GM21447 (cell line): ENCODE results near the gene SP5.
"Not testable (repeated sequence)": the region's sequence is repeated elsewhere in the genome, so short reads cannot be mapped to it uniquely, and the experiment has no call there.

ENCODE experiments used
- ATAC-seq: cut with Tn5 transposase; IDR thresholded peaks from one replicate; pipeline ENCODE4 v1.9.1; 2021; ENCODE audit not compliant: unreplicated experiment

The SP5 gene

DNA sequence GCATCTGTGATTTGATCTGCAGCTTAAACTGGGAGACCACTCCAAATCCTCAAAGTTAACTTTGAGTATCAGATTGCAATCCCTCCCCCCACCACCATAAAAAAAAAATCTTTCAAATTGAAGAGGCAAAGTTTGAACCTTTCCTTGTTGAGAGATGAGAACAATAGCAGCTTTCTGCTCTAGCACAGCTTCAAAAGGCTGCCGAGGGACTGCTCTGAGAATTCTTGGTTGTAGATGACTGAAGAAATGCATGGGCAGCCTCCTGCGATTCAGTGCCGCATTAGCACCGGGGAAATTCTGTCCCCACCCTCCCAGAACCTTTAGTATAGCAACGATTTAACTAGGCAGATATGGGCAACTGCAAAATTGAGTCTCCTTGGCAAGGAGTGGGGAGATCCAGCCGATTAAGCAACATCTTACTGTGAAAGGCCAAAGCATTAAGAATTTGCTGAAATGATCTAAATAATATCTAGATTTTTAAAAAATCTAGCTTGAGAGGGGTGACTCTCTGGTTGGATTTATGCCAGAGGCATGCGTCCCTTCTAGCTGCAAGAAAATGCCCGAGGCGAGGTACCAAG, 3.9 kb upstream of the SP5 start:
- ATAC-seq = no peak

DNA sequence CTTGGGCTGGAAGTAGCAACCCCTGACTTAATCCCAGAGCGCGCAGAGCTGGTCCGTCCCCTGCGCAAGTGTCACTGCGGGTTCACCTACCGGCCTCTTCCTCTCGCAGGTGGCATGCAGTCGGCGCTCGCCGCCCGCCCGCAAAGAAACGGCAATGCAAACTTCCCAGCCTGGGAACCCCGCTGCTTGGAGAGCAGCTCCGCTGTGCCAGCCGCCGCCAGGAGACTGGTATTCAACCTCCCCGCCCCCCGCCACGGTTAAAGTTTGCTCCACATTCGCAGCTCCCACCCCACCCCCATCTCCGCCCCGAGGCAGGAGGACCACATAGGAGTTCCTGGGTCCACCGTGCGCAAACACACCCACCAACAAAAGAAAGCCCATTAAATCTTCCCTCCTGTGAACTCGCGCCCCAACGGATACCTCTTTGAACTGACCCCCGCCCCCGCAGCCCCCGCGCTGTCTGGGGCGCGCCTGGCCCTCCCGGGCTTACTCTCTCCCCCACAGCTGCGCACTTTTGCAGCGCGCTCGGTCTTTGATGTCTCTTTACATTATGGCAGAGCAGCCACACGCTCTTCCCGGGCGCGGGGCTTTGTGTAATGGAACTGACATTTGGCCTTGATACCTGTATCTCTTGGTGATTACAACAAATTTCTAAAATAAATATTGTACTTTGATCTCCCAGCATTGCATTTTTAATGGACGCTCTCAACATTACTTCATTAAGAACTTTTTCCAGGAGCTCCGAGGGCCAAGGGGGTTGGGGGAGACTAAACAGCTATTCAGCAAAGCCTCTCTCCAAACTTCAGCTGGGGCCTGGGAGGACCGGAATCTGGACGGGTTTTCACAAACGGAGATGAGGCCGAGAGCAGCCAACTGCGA, 3.1 kb upstream of the SP5 start:
- ATAC-seq = no peak

DNA sequence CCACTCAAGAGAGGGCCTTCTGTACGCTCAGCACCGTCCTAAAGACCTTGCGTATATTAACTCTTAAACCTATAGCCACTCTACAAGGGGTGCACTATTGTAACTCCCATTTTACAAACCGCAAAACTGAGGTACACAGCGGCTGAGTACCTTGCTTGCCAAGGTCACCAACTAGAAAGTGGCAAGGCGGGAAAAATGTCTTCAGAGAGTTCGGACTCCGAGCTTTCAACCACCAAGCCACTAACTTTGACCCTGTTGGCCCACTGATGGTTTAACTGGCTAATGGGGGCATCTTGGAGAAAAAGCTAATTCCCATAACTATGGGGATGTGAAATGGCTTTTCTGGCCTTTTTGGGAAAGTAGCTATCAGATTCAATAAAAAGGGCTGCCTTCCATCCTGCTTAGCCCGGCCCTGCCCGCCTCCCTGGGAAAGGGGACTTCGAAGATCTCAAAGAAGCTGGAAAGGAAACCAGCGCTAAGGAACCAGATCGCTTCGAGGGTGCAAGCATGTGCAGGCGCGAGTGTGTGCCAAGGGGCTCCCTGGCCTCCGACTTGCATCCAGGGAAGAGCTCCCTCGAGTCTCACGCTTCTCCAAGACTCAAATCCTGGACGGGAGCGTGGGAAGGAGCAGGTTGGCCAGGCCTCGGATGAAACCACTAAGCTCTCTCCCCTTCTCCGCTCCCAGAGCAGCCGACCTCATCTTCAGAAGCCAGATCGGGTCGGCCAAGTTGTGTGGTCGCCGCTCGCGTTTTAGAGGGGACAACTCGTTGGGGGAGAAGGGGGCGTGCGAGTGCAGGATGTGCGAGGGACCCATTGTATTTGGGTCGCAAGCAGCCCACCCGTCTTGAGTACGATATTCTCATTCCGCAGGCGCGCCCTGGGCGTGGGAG, 2.2 kb upstream of the SP5 start:
- no peak for ATAC-seq

DNA sequence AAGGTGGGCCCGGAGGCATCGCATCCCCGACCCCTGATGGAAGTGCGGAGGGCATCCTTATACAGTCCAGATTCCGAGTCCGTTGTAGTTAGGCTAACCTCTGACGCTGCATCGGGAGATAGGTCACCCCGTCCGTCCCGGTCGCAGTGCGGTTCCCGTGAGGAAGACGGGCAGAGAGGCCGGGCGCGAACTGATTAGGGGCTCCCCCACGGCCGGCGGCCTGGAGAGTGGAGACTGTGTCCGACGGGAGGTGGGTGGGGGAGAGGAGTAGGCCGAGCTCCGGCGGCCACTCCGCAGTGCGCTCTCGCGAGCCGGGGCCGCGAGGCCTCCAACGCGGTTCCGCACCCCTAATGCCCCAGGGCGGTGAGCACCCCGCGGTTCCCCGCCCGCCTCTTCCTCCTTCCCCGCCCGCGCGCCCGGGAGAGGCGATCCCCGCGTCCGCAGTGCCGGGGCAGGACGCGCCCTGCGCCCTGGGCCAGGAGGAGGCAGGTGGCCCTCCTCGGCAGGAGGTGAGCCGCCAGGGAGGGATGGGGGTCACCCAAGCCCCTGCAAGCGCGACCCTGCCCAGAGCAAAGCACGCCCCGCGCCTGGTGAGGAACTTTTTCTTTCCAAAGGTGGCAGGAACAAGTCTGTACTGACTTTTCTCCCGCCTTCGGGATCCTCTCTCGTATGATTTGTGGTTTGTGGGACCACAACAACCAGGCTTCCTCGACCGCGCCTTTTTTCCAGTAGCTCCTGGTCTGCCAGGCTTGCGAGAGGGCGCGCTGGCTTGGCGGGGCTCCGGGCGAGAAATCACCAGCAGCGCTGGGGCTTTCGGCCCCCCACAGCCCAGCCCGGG, 1.4 kb upstream of the SP5 start:
- ATAC-seq = no peak

DNA sequence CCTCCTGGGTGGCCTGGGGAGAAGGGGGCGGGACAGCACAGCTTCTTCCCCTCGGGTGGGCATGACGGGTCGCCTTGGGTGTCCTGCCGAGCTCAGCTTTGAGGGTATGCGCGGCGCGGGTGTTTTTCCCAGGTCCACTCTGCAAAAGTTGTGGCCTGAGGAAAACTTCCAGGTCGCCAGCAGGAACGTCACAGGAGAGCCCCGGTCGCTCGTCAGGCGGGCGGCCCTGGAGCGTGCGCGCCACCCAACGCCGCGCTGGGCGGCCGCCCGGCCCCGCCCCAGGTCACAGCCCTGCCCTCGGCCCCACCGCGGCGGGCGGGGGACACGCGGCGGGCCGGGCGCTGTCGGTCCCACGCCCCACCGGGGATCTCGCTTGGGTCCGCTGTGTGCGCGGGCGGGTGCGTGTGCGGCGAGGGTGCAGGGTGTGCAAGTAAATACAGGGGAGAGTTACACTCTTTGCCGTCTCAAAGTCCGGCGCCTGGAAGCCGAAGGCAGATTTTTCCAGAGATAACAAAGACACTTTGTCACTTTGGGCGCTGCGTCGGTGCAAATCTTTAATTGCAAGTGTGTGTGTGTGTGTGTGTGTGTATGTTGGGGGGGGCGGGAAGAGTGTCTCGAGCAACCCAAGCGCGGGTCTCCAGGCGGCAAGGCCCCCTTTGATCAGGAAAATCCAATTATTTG, 616 bp upstream of the SP5 start:
- ATAC-seq = no peak

DNA sequence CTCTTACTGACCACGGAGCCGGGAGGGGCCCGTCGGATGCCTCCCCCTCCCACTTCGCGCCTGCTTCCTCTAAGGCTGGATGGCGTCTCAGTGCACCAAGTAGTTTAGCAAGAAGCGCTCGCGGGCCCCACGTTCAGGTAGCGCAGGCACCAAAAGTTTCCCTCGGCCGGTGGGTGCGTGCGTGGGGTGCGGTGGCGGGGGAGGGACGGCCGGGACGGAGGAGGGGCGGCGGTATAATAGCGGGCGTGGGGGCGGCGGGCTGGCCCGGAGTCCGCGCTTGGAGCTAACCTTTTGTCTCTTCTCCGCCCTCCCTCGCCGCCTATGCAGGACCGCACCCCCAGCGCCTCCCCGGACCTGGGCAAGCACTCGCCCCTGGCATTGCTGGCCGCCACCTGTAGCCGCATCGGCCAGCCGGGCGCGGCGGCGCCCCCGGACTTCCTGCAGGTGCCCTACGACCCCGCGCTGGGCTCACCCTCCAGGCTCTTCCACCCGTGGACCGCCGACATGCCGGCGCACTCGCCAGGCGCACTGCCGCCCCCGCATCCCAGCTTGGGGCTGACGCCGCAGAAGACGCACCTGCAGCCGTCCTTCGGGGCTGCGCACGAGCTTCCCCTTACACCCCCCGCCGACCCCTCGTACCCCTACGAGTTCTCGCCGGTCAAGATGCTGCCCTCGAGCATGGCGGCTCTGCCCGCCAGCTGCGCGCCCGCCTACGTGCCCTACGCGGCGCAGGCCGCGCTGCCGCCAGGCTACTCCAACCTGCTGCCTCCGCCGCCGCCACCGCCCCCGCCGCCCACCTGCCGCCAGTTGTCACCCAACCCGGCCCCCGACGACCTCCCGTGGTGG, 1.0 kb downstream of the SP5 start:
- ATAC-seq = no peak

DNA sequence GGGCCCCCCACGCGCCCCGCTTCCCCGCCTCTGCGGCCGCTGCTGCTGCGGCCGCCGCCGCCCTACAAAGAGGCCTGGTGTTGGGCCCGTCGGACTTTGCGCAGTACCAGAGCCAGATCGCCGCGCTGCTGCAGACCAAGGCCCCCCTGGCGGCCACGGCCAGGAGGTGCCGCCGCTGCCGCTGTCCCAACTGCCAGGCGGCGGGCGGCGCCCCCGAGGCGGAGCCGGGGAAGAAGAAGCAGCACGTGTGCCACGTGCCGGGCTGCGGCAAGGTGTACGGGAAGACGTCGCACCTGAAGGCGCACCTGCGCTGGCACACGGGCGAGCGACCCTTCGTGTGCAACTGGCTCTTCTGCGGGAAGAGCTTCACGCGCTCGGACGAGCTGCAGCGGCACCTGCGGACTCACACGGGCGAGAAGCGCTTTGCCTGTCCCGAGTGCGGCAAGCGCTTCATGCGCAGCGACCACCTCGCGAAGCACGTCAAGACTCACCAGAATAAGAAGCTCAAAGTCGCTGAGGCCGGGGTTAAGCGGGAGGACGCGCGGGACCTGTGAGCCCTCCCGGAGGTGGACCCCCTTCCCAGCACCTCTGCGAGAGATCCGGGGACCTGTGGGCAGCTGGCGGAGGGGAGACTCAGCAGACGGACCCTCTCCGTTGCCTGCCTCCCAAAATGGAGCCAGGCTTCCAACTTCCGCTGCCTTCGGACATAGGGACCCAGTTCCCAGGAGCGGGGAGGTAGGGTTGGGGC, 1.9 kb downstream of the SP5 start:
- ATAC-seq = no peak

DNA sequence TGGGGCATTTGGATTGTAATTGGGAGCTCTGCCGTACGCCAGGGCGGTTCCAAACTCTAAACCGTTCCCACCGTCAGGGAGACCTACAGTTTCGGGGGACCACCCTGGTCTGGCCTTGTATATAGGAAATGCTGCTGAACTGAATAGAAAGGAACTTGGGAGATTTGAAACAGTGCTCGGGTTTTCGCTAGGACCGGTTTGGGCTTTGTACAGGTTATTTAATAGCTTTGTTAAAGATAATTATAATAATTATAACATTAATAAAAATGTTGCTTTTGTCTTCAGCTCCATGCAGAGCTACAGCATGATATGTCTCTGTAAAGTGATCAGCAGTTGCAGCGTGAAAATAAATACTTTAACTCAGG, 2.4 kb downstream of the SP5 start:
- ATAC-seq = no peak

DNA sequence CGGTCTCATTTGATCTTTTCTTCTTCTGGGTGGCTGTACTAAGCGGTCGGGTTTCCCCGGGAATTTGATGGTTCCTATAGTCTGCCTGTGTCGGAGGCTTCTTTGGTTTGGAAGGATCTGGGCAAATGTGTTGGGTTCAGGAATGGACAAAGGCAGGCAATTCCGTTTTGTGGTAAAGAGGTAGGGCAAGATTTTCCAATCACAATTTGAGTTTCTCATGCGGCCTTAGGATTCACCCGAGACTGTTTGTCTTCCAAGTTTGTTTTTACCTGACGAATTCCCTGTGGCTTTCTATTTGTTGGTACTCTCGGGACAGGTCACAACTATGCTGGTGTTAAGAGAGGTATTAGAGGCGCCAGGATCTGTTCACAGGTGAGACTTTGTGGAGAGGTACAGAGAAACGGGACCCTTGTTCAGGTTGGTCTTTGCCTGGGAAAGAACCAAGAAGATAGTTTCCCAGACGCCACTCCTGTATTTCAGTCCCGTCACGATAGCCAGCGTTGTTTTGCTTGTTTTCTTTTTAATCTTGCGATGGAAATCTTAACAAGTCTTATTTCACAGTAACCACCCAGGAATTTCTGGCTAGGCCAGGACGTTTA, 3.0 kb downstream of the SP5 start:
- ATAC-seq = no peak

DNA sequence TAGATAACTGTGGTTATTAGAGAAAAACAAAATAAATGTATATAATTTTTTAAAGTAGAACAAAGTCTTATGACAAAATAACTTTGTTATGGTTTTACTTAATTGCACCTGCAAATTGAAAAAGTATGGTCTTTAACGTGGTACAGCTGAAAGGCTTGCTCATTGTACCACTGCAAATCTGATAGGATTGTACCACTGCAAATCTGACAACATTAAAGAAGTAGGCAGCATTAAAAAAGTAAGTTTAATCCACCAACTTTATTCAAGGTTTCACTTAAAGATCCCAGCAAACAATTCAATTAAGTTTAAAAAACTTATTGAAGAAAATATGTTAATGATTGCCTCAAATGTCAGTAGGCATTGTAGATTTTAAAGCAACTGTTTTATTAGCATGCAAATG, 4.7 kb downstream of the SP5 start:
- ATAC-seq = no peak

DNA sequence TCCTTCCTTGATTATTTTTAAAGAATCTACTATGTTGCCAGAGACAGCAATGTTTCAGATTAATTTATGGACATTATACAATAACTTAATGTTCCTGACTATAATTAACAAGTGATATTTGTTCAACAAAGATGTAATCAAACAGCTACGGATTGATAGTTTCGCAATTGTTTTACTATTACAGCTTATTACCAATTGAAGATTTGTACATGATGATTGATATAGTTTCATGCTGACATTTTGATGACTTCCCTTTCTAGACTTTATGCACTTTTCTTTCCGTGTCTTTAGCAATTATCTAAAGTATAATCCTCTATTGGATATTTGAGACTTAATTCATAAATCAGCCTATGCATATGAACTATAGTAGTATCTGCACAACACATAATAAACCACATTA, 6.5 kb downstream of the SP5 start:
- no peak for ATAC-seq

DNA sequence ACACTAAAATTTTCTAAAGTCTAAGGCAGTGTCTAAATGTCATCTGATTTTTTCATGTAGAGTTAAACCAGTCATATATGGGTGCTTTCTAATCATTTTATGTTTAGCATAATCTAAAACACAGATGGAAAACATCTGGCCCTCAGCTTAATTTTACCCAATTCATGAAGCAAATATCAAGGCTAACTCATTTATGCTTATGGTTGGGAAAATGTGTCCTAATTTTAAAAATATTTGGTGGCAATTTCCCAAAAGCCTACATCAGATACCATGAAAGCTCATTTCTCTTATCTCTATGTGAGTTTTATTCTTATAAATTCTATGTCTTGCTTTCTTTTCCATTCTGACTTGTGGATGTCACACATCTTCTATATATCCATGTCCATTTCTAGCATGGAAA, 7.2 kb downstream of the SP5 start:
- no peak for ATAC-seq

DNA sequence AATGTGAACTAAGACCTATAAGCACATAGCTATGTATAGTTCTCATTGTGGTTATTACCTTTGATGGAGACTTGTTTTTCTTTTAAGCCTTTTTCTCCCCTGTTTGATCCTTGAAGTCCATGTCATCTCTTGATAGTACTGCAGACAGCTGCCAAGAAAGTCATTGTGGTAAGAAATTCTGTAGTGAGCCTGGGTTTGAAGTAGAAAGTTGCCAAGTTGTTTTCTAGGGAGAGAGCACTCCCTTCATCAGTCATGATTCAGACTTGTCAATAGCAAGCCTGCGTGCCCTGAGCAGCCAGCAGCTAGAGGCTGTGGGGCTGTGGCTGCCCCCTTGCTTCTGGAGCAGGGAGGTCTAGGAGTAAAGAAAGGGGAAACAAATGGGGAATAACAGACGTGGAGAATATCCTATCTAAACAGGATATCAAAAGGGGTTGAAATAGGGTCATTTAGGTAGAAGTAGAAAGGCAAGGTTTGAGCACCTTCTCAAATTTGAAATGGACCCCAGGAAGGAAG, 8.4 kb downstream of the SP5 start:
- ATAC-seq = no peak

DNA sequence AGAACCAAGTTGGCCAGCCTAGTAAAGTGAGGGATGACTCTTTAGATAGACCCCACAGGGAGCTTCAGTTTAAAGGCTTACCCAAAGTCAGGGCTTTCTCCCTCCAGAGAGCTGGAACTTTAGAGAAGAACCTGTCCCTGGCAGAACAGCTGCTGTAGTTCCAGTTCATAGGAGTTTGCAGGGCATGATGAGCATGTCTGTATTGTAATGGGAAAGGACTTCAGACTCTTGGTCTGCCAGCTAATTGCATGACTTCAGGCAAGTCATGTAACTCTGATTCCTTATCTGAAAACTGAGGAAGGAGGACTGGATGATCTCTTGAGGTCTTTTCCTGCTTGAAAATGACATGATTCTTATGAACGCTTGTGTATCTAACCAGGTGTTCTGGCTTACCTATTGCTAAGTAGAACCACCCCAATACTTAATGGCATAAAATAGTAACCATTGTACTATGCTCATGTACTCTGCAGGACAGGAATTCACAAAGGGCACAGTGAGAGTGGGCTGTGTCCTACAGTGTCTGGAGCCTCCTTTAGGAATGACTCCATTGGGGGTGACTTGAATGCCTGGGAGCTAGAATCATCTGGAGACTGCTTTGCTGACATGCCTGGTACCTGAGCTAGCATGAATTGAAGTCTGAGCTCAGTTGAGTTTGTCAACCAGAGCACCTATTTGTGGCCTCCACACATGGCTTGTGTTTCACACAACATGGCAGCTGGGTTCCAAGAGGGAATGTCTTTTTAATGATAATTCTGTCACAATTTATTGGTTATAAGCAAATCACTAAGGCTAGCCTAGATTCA, 18.9 kb downstream of the SP5 start:
- ATAC-seq = no peak

DNA sequence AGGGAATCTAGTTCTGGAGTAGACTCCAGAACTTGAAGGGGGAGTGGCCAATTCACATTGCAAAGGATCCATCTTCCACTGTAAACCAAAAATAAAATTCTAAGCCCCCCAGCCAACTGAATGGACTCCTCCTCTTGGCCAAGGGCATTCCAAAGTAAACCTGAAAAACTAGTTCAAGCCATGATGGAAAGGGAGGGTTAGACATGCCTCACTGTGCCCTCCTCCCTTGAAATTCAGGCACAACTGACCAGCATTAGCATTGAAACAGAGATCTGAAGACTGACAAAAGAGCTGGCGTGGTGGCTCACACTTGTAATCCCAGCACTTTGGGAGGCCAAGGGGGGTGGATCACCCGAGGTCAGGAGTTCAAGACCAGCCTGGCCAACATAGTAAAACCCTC, 19.5 kb downstream of the SP5 start:
- ATAC-seq = not testable (repeated sequence)

DNA sequence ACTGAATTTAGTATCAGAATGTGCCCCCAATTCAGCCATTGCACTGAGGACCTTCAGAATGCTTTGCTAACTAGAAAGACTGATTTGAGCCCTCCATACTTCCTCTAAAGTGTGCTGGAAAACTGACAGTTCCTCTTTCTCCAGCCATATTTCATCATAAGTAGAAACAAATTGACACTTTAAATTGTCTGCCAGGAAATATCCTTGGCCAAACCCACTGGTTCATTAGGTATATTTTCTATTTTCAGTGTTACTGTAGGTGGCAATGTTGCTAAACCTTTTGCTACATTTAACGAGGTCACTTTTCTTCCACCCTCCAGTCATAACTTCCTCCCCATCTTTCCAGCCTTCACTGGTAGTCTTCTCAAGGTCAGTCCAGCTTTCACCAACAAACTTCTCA, 21.5 kb downstream of the SP5 start:
- no peak for ATAC-seq

DNA sequence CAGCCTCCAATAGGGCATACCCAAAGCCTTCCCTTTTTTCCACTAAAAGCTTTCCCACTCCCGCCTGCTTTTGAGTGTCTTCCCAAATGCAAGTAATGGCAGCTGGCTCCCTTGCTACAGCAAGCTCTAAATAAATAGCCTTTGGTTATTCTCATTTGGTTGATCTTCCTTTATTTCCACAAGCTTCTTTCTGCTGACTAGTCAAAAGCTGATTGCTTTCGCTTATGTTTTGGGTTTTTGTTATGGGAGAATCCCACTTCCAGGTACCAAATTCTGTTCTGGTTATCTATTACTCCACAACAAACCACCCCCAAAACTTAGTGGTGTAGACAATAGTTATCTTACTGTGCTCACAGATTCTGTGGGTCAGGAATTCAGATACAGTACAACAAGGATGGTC, 22.3 kb downstream of the SP5 start:
- ATAC-seq = no peak
